Germinal center (tissue), 1 donor: ENCODE data around the gene PPP1R37.

Experiments
- DNase-seq: peaks from one replicate; pipeline ENCODE4 v3.0.0; 2012; ENCODE audit warnings: mixed read lengths, low spot score

Gene PPP1R37

GRCh38 chr19:45115809-45116615 lies 23.0 kb downstream of the PPP1R37 start:
- no peak for DNase-seq

- no peak for DNase-seq
Measured at GRCh38 chr19:45117167-45117594, 24.2 kb downstream of the PPP1R37 start.

GRCh38 chr19:45117671-45118070 lies 24.7 kb downstream of the PPP1R37 start:
- no peak for DNase-seq

- no peak for DNase-seq
Measured at GRCh38 chr19:45118106-45118505, 25.1 kb downstream of the PPP1R37 start.

- DNase-seq: peak; percentile 57
Measured at GRCh38 chr19:45118591-45119355, 25.8 kb downstream of the PPP1R37 start.

- no peak for DNase-seq
Measured at GRCh38 chr19:45119582-45119981, 26.6 kb downstream of the PPP1R37 start.

GRCh38 chr19:45121827-45122345 lies 28.9 kb downstream of the PPP1R37 start:
- no peak for DNase-seq

GRCh38 chr19:45122832-45123231 lies 29.9 kb downstream of the PPP1R37 start:
- no peak for DNase-seq

- no peak for DNase-seq
Measured at GRCh38 chr19:45123440-45123850, 30.5 kb downstream of the PPP1R37 start.

GRCh38 chr19:45124021-45124420 lies 31.0 kb downstream of the PPP1R37 start:
- no peak for DNase-seq

GRCh38 chr19:45125360-45125759 lies 32.4 kb downstream of the PPP1R37 start:
- DNase-seq: no peak

- DNase-seq: peak; percentile 66
Measured at GRCh38 chr19:45125975-45126493, 33.1 kb downstream of the PPP1R37 start.

GRCh38 chr19:45126654-45127053 lies 33.7 kb downstream of the PPP1R37 start:
- DNase-seq: no peak

GRCh38 chr19:45128146-45128545 lies 35.2 kb downstream of the PPP1R37 start:
- DNase-seq: no peak

- DNase-seq: no peak
Measured at GRCh38 chr19:45128806-45129205, 35.8 kb downstream of the PPP1R37 start.

- no peak for DNase-seq
Measured at GRCh38 chr19:45130236-45130635, 37.3 kb downstream of the PPP1R37 start.

GRCh38 chr19:45130888-45131615 lies 38.1 kb downstream of the PPP1R37 start:
- DNase-seq: no peak

- no peak for DNase-seq
Measured at GRCh38 chr19:45133661-45134060, 40.7 kb downstream of the PPP1R37 start.

GRCh38 chr19:45135176-45135885 lies 42.4 kb downstream of the PPP1R37 start:
- no peak for DNase-seq

- peak; percentile 64 for DNase-seq
Measured at GRCh38 chr19:45136507-45137178, 43.7 kb downstream of the PPP1R37 start.
